Stimulated activated CD4-positive, alpha-beta T cell treated with anti-CD3 and anti-CD28 coated beads, Interleukin-1b, Interleukin-23, amount 100 ng/mL, for 1 hour (primary cell): Measurements from ENCODE around the gene CRABP2.

Experiments
- DNase-seq, 2 donors: peaks; one replicate each; pipeline ENCODE4 v3.0.0-alpha.2; 2020; ENCODE audit warnings: low read depth in 2 of 2

Gene CRABP2

DNA sequence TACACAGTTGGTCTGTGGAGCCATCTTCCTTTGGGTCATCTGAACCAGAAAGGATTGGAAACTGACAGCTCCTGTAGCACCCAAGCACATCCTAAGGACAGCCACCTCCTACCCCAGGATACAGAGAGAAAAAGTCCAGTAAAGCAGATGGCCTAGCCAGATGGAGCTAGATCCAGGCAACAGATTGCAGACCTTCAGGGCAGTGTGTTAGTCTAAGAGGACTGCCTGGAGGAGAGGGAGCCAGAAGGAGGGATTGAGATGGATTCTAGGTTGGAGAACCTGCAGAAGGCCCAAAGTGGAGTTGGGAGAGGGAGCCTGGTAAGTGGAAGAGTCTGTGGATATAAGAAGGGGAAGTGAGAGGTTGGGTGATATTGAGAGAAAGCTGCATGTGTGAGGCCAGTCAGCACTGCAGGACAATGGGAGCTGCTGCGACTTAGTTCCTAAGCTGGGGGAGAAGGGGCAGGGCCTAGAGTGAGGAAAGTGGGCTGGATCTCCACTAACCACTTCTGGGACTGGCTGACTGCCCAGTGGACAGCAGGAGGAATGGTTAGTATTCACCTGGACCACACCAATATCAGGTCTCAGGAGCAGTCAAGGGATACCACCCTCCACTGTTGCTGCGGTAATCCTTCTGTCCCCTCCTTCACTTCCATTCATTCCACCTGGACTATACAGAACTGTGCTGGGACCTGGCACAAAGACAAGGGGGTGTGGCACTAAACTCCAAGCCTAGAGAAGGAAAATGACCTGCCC, 50.1 kb downstream of the CRABP2 start:
- DNase-seq = no peak

DNA sequence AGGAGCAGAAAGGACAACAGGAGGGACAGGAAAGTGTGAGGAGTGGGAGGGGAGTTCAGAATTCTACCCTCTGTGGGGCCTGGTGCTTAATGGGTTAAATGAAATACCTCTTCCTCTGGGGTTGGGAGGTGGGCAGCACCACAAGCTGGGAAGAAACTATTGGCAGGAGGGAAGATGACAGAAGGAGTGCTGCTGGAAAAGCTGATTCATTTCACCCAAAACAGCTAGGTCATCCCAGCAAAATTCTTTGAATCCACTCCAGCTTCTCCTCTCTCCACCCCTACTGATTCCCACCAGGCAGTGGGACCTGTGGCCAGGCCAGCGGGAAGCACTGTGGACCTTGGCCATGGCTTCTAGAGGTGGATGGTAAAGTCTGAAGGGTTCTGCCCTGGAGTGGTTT, 50.7 kb downstream of the CRABP2 start:
- DNase-seq = no peak

DNA sequence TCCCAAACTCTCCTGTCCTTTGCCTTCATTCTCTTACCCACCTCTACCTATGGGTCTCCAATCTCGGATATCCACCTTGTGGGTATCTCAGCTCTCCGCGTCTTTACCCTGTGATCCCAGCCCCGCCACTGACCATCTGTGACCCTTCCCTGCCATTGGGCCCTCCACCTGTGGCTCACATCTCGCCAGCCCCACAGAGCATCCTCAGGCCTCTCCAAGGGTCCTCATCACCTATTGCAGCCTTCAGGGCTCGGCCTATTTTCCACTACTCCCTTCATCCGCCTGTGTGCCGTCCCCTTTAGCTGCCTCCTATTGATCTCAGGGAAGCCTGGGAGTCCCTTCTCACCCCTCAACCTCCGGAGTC, 52.4 kb downstream of the CRABP2 start:
- no peak for DNase-seq

DNA sequence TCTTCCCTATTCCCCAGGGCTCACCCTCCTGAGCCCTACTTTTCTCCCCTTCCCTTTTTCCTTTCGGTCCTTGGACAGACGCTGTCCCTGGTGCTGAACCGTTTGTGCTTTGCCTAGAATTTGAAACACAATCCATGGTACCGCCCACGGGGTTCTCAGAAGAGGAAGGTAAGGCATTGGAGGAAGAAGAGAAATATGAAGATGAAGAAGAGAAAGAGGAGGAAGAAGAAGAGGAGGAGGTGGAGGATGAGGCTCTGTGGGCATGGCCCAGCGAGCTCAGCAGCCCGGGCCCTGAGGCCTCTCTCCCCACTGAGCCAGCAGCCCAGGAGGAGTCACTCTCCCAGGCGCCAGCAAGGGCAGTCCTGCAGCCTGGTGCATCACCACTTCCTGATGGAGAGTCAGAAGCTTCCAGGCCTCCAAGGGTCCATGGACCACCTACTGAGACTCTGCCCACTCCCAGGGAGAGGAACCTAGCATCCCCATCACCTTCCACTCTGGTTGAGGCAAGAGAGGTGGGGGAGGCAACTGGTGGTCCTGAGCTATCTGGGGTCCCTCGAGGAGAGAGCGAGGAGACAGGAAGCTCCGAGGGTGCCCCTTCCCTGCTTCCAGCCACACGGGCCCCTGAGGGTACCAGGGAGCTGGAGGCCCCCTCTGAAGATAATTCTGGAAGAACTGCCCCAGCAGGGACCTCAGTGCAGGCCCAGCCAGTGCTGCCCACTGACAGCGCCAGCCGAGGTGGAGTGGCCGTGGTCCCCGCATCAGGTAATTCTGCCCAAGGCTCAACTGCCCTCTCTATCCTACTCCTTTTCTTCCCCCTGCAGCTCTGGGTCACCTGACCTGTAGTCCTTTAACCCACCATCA, 53.0 kb downstream of the CRABP2 start:
- no peak for DNase-seq
